PFSK-1 (cell line): ENCODE results near the gene SNCAIP.

Source experiments
- FOXP2 ChIP-seq: optimal IDR thresholded peaks from 2 replicates; pipeline ENCODE3; 2011; ENCODE audit warnings: borderline replicate concordance, control low read depth, inconsistent platforms; ENCODE audit not compliant: insufficient read depth; ENCODE audit errors: extremely low read length, extremely low read depth
- POLR2AphosphoS5 ChIP-seq: IDR thresholded peaks from 2 replicates; pipeline ENCODE4 v1.6.1; 2012; ENCODE audit warnings: low read depth, mild to moderate bottlenecking, control low read depth, low read length, moderate library complexity
- REST ChIP-seq, 2 experiments: IDR thresholded peaks; 2 replicates each; pipeline versions ENCODE4 v1.6.1 to v1.8.0; 2011 to 2012; ENCODE audit warnings: low read depth in 2 of 2, low read length in 2 of 2, control low read depth in 1 of 2, inconsistent platforms in 1 of 2, mild to moderate bottlenecking in 1 of 2, moderate library complexity in 1 of 2; ENCODE audit not compliant: insufficient read depth in 1 of 2
- SIN3A ChIP-seq: IDR thresholded peaks from 2 replicates; pipeline ENCODE4 v1.6.1; 2012; ENCODE audit warnings: mild to moderate bottlenecking, low read length, moderate library complexity, borderline replicate concordance; ENCODE audit not compliant: insufficient read depth
- TAF1 ChIP-seq: IDR thresholded peaks from 2 replicates; pipeline ENCODE4 v1.6.1; 2012; ENCODE audit warnings: low read length, control low read depth, borderline replicate concordance; ENCODE audit not compliant: insufficient read depth

- TF ChIP-seq TAF1 (no peak), POLR2AphosphoS5 (no peak), REST (IDR thresholded peaks at IDR 0.05; ENCODE audit: insufficient read depth in 1 of 2, low read depth in 2 of 2, low read length in 2 of 2) (no peak), SIN3A (no peak), FOXP2 (no peak)
These were observed 132.4 kb downstream of the SNCAIP start for GRCh38 chr5:122444411-122444810.
